HG02870 (cell line): ENCODE measurements around the gene CCDC68.
A peak's percentile ranks its signal among the peaks of the same experiment; 100 is the strongest.
"Not testable (repeated sequence)": the region's sequence is repeated elsewhere in the genome, so short reads cannot be mapped to it uniquely, and the experiment has no call there.

Experiments
- ATAC-seq: cut with Tn5 transposase; IDR thresholded peaks from one replicate; pipeline ENCODE4 v1.9.1; 2021; ENCODE audit warnings: mild to moderate bottlenecking, moderate library complexity; ENCODE audit not compliant: unreplicated experiment

Gene CCDC68, protein sequence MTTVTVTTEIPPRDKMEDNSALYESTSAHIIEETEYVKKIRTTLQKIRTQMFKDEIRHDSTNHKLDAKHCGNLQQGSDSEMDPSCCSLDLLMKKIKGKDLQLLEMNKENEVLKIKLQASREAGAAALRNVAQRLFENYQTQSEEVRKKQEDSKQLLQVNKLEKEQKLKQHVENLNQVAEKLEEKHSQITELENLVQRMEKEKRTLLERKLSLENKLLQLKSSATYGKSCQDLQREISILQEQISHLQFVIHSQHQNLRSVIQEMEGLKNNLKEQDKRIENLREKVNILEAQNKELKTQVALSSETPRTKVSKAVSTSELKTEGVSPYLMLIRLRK

DNA sequence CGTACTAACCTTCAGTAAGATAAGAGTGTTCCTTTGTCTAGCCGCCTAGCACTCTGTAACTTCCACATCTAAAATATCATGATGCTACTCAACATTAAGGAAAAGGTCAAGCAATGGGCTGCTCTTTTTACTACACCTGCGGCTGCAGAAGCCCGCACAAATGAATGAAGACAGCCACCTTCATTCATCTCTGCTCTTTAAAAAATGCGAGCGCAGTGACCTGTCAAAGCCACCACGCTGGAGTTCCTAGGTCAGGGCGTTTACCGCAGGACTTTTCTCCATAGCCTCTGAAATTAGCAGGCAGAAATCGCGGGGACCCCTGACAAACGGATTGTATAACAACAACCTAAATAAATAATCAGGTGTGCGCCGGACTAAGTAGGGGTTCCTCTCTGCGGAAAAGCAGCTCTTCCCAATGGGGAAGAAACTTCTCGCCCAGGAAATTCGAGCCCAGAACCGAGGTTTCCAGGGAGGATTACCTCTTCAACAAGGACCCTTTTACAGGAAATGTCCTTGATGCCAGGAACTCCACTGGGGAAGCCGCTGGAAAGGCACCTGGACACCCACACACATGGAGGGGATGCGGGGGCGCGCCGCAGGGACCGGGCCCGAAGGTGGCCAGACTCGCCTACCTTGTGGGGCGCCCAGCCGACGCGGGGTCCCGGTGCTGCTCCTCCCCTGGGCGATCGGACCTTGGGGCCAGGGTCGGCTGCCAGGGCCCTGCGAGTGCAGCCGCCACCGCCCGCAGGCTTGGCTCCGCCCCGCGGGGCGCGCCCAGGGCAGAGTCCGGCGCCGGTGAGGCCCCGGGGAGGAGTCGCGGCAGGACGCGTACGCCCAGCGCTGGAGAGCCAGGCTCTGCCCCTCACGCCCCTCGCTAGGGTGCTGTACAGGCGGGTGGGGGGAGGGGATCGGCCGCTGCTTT lies at the start of gene CCDC68:
TSS of gene CCDC68 (minus strand) at position 758 of the 922 bp plus-strand sequence. CDS start 16,670 bp downstream, outside the sequence.
- ATAC-seq, result no peak

- ATAC-seq, result no peak
These were observed 48.3 kb upstream of the CCDC68 start for GRCh38 chr18:55007602-55008001.

DNA sequence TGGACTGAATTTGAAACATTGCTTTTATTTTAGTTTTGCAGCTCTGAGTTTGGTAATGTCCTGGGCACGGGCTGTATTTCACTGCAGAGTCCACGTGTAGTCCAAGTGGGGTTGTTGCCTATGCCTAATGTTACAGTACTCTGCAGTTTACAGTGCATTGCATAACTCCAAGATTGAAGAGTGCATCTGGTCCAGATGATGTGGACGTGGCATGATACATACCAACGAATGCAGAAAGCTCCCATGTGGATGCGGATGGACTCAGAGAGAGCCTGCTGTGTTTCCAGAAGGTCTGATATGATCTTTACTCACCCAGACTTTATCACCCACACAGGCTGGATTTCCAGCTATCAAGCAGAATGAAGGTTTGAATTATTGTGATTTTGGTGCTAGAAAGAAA lies 44.4 kb upstream of the CCDC68 start:
- no peak for ATAC-seq

GRCh38 chr18:55002261-55002660 lies 43.0 kb upstream of the CCDC68 start:
- no peak for ATAC-seq

- no peak for ATAC-seq
These were observed 42.2 kb upstream of the CCDC68 start for GRCh38 chr18:55001394-55002024.

DNA sequence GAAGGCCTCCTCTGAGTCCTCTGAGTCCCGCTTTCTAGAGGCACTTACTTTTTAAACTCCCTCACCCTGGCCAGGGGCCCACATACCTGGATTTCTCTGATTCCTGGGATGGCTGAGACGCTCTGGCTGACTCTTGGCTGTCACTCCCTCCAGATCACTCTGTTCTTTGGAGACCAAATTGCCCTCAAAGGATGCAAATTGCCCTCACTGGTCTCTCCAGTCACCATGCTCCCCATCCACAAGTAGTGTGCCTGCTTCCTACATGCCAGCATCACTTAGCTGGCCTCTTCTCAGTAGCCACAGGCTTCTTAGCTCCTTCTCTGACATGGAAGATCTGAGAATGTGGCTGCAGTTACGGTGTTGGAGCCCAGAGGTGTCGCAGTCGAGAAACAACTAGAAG lies 41.3 kb upstream of the CCDC68 start:
- ATAC-seq, result no peak

DNA sequence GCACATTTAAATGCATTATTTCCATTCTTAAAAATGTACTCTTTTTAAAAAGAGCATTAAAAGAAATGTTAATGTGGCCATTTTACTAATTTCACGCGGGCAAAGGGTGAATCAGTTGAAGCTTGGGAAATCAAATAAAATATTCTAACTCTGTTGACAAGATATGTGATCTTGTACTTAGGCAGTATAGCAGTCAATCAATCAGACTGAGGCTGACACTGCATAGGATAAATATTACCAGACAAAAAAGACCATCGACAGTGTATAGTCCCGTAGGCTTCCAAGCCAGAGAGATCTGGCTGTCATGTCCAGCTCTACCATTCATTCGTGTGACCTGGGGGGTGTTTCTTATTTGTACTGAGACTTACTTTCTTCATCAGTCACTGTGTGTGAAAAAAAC lies 39.8 kb upstream of the CCDC68 start:
- ATAC-seq, result no peak

- no peak for ATAC-seq
These were observed 36.3 kb upstream of the CCDC68 start for GRCh38 chr18:54995421-54996143.

DNA sequence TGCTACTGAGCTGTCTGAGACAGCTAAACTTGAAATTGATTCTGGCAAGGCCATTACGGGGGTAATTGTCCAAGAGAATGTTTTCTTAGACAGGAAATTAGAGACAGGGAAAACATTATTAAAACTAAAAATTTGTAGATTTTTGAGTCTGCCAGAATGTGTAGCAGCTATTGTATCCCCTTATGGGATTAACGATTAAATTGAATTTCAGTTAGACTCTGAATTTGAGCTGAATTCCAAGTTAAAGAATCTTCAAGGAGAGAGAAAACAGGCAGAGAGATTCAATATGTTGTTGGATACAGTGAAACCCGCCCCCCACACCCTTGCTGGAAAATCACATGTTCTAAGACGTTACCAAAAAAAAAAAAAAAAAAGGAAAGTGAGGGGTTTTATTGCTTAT lies 32.7 kb upstream of the CCDC68 start:
- ATAC-seq, result no peak

GRCh38 chr18:54984908-54985307 lies 25.6 kb upstream of the CCDC68 start:
- ATAC-seq, result no peak

- ATAC-seq, result no peak
These were observed 24.5 kb upstream of the CCDC68 start for GRCh38 chr18:54983791-54984190.

DNA sequence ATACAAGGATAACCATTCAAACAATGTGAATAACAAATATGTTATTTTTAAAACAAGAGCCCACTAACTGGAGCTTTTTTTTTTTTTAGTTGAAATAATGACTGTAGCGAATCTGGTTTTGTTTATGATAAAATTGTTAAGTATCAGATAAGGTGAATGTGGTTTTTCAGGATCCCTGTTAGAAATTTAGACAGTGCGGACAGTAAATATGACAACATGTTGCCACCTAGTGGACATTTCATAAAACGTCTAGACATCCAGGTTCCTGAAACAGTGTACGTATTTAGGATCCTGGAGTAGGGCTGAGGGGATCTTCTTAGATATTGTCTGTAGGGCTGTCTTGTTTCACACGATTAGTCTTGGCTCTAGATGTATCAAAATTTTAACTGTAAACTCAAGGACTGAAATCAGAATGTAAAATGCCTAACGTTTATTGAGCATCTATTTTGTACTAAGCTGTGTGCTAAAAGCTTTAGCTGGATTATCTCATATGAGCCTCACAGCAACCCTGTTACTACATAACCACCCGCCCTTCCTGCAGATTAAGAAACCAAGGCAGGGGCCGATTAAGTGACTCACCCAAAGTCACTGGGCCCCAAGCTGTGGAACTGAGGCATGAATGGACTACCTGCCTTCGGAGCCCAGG lies 23.9 kb upstream of the CCDC68 start:
- peak; percentile 71 for ATAC-seq

- no peak for ATAC-seq
These were observed 21.8 kb upstream of the CCDC68 start for GRCh38 chr18:54981076-54981475.

DNA sequence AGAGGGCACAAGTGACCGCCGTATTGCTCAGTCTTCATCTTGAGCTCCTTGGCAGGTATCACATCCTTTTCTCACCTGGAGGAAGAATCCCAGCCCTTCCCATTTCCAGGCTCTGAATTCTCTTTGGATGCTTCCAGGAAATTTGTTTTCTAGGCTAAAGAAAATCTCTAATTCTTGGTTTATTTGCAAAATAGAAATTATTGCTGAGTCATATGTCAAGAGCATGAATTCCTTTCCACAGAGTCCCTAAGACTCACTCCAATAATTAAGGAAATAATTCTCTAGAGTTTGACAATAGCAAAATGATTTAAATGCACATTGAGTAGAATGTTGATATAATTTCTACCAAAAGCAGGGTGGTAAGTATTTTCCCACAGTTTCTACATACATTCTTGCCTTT lies 16.3 kb upstream of the CCDC68 start:
- no peak for ATAC-seq

- no peak for ATAC-seq
These were observed 13.8 kb upstream of the CCDC68 start for GRCh38 chr18:54973046-54973445.

- no peak for ATAC-seq
These were observed 9.5 kb upstream of the CCDC68 start for GRCh38 chr18:54968807-54969206.

DNA sequence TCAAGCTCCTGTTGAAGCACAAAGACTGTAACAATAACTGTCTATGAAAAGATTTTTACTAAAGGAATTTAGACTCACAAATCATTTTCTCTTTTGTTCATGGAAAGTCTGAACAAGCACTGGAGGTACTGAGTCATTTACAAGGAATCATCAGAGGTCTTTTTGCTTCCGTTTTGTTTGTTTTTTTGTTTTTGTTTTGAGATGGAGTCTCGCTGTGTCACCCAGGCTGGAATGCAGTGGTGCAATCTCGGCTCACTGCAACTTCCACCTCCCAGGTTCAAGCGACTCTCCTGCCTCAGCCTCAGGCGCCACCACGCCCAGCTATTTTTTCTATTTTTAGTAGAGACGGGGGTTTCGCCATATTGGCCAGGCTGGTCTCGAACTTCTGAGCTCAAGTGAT lies 9.0 kb upstream of the CCDC68 start:
- ATAC-seq, result not testable (repeated sequence)

GRCh38 chr18:54967786-54968185 lies 8.5 kb upstream of the CCDC68 start:
- ATAC-seq, result no peak

DNA sequence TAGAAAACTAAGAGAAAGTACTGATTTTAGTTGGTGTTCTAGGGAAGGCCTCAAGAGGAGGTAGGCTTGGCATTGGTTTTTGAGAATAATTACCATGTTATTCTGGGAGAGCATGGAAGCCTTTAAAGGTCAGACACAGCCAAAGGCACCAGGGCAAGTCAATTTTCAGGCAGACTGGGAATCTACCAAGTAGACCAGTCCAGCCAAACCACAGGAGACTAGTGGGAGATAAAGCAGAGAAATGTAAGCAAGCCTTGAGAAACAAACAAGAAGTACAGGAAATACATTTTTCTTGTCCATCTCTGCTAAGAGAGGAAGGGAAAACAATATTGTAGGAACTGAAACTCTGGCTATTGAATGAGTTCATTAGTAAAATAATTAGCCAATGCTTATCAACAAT lies 5.5 kb upstream of the CCDC68 start:
- no peak for ATAC-seq

DNA sequence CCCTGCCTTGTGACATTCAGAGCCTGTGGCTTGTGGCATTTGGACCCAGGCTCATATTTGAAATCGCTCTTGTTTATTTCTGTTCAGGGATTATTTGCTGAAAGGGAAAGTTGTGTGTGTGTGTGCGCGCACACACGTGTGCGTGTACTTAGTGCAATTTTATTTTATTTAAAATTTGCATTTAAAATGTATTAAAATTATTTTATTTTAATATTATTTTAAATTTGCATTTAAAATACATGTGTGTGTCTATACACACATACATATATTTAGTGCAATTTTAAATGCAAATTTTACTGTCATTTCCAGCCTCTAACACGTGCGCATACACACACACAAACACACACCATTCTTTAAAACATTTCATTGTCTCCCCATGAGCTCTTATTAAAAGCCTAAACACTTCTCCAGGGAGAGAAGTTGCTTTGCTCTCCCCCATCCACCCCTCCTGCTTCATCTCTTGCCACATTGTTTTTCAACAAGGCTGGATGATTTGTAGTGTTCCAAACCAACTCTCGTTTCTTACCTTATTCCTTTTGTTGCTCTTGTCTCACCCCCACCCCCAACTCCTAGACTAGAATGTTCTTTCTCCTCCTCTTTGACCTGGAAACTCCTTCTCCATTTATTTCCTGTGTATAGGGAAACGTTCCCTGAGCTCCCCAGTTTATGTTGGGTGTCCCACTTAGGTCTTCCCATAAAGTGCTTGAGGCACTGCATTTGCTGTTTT lies 3.8 kb upstream of the CCDC68 start:
- no peak for ATAC-seq
